NCI-H187 treated with DMSO at 0.1 percent for 48 hours (cell line): ENCODE measurements around the gene ABHD12.

Experiments used
- DNase-seq: peaks from one replicate; lab custom pipeline; 2025; lab: John Stamatoyannopoulos, UW

Gene ABHD12

GRCh38 chr20:25289886-25290597 is 100.6 kb downstream of the ABHD12 start:
- no peak for DNase-seq

- no peak for DNase-seq
These were observed 102.1 kb downstream of the ABHD12 start for GRCh38 chr20:25288291-25289181.

GRCh38 chr20:25287631-25288290 is 102.9 kb downstream of the ABHD12 start:
- no peak for DNase-seq

GRCh38 chr20:25286917-25287316 is 103.7 kb downstream of the ABHD12 start:
- no peak for DNase-seq

- no peak for DNase-seq
These were observed 104.5 kb downstream of the ABHD12 start for GRCh38 chr20:25285856-25286798.

- DNase-seq = no peak
These were observed 105.5 kb downstream of the ABHD12 start for GRCh38 chr20:25285091-25285647.

GRCh38 chr20:25284131-25284601 is 106.5 kb downstream of the ABHD12 start:
- DNase-seq = no peak

GRCh38 chr20:25283221-25283951 is 107.2 kb downstream of the ABHD12 start:
- no peak for DNase-seq

- DNase-seq = no peak
These were observed 107.8 kb downstream of the ABHD12 start for GRCh38 chr20:25282796-25283195.

GRCh38 chr20:25282034-25282781 is 108.4 kb downstream of the ABHD12 start:
- DNase-seq = no peak

GRCh38 chr20:25281541-25281991 is 109.1 kb downstream of the ABHD12 start:
- no peak for DNase-seq

- DNase-seq = no peak
These were observed 109.8 kb downstream of the ABHD12 start for GRCh38 chr20:25280574-25281535.

- no peak for DNase-seq
These were observed 110.5 kb downstream of the ABHD12 start for GRCh38 chr20:25280051-25280573.

- DNase-seq = no peak
These were observed 111.2 kb downstream of the ABHD12 start for GRCh38 chr20:25279403-25279802.

GRCh38 chr20:25278636-25279361 is 111.8 kb downstream of the ABHD12 start:
- no peak for DNase-seq

GRCh38 chr20:25277941-25278521 is 112.6 kb downstream of the ABHD12 start:
- no peak for DNase-seq
